Measurements from ENCODE around the gene IGHMBP2.

IGHMBP2 gene

DNA sequence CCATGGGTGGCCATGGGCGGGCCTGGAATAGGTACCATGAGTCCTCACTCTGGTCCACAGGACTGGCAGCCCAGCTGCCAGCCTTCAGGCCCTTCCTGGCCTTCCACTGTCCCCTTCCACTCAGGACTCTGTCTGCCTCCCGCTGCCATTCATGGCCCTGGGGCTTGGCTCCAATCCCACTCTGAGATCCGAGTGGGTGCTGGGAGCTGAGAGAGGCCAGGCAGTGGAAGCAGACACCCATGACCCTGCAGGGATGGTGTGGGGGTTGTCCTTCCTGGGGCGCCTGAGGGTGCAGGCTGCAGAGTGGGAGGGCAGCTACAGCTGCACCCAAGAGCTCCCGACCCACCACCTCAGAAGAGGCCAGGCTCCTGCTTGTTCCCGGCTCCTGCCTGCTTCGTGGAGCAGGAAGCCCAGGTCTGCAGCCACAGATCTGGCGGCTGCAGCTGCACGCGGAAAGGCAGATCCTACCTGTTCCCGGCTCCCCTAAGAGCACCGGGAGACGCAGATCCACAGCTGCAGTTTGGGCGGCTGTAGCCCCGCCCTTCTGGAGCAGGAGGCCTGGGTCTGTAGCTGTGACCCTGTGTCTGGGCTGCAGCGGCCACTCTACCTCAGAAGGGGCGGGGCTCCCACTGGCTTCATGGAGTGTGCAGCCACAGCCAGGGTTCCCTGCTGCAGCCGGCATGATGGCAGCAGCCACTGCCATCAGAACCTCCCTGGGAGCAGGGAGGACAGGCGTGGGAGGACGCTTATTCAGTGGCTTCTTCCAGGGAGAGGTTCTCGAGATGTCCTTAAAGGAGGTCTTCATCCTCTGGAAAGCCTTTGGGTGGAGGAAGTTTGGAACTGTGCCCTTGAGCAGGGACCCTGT, 27.5 kb downstream of the IGHMBP2 start:
- no peak for FAIRE-seq
- no peak for DNase-seq (ENCODE audit: insufficient read length)
- no peak for TF ChIP-seq POLR2A (IDR thresholded peaks at IDR 0.05; ENCODE audit: low read depth, low read length)
- no peak for TF ChIP-seq POLR2AphosphoS5 (IDR thresholded peaks at IDR 0.05; ENCODE audit: low read depth, low read length)
- no peak for TF ChIP-seq TAF1 (IDR thresholded peaks at IDR 0.05; ENCODE audit: borderline replicate concordance, low read depth, low read length)

DNA sequence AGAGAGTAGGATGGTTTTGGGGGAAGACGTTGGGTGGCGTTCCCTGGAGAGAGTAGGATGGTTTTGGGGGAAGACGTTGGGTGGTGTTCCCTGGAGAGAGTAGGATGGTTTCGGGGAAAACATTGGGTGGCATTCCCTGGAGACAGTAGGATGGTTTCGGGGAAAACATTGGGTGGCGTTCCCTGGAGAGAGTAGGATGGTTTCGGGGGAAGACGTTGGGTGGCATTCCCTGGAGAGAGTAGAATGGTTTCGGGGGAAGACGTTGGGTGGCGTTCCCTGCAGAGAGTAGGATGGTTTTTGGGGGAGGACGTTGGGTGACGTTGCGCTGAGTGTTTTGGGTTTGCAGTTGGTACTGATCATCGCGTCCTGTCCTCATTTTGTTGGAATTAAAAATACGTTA, 28.2 kb downstream of the IGHMBP2 start:
- TF ChIP-seq POLR2A (IDR thresholded peaks at IDR 0.05; ENCODE audit: low read depth, low read length) (no peak), TAF1 (IDR thresholded peaks at IDR 0.05; ENCODE audit: borderline replicate concordance, low read depth, low read length) (no peak)
- no peak for FAIRE-seq

DNA sequence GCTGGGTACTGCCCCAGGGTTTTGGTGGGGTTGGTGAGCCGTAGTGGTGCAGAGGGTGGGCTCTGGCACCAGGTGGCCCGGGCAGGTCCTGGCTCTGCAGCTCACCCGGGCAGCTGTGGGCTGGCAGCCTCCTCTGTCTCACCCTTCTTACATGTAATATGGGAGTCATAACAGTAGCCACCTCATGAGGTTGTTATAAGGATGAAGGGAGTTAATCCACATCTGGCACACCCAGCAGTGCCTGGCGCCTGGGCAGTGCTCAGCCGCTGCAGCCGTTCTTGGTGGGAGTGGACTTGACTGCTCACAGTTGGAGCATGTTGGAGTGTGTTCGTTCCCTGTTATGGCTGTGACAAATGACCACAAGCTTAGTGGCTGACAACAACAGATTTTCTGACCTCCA, 28.7 kb downstream of the IGHMBP2 start:
- TF ChIP-seq TAF1 (IDR thresholded peaks at IDR 0.05; ENCODE audit: borderline replicate concordance, low read depth, low read length) (no peak), POLR2A (IDR thresholded peaks at IDR 0.05; ENCODE audit: low read depth, low read length) (no peak), POLR2AphosphoS5 (IDR thresholded peaks at IDR 0.05; ENCODE audit: low read depth, low read length) (no peak)
- FAIRE-seq (no peak), DNase-seq (ENCODE audit: insufficient read length) (no peak)

More for the DNA sequence above, 28.2 kb downstream of the IGHMBP2 start:
- DNase-seq (ENCODE audit: insufficient read length): no peak

DNA sequence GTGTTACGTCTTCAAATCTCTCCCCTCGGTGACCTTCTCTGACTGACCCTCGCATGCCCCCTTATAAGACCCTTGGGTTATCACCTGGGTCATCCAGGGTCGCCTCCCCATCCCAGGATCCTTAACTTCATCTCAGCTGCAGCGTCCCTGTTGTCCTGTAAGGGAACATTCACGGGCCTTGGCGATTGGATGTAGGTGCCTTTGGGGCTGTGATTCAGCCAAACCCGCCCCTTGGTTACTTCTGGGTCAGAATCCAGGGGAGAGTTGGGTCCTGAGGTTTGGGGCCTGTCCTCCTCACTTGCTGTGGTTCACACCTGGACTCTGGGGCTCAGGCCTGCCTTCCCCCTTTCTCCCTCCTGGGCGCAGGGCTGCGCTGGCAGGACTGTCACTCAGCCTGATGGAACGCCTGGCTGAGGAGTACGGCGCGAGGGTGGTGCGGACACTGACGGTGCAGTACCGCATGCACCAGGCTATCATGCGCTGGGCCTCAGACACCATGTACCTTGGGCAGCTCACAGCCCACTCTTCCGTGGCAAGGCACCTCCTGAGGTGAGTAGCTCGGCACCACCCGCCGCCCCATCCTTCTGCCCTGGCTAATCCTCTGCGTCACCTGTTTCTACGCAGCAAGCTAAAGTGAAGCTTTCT, 29.4 kb downstream of the IGHMBP2 start:
- FAIRE-seq: no peak
- no peak for TF ChIP-seq POLR2AphosphoS5 (IDR thresholded peaks at IDR 0.05; ENCODE audit: low read depth, low read length)
- no peak for TF ChIP-seq TAF1 (IDR thresholded peaks at IDR 0.05; ENCODE audit: borderline replicate concordance, low read depth, low read length)
- no peak for TF ChIP-seq POLR2A (IDR thresholded peaks at IDR 0.05; ENCODE audit: low read depth, low read length)
- no peak for DNase-seq (ENCODE audit: insufficient read length)

DNA sequence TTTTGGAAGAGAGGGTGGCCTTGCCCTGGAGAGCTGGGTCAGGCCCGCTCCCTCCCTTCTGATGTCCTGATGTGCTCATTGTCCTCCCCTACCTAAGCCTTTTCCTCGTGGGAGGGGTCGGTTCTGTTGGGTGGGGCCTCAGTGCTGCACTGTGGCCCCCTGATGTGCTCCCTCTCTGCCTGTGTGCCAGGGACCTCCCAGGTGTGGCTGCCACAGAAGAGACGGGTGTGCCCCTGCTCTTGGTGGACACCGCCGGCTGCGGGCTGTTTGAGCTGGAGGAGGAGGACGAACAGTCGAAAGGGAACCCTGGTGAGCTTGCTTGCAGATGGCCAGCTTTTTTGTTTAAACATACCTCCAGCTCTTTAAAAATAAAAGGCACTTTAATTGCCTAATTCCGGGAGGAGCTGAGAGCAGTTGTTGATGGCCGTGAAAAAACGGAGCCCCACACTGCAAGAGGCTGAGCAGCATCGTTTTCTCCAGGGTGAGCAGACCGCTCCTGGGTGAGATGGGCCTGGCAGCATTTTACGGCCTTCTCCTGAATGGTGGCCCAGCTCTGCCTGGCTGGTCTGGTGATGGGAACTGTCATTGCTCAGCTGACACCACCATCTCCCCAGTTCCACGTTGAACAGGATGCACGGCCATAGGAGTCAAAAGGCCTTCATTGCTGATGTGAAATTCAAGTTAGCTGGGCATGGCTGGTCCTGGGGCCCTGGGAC, 30.1 kb downstream of the IGHMBP2 start:
- no peak for FAIRE-seq
- DNase-seq (ENCODE audit: insufficient read length): no peak
- TF ChIP-seq POLR2A (IDR thresholded peaks at IDR 0.05; ENCODE audit: low read depth, low read length): no peak

DNA sequence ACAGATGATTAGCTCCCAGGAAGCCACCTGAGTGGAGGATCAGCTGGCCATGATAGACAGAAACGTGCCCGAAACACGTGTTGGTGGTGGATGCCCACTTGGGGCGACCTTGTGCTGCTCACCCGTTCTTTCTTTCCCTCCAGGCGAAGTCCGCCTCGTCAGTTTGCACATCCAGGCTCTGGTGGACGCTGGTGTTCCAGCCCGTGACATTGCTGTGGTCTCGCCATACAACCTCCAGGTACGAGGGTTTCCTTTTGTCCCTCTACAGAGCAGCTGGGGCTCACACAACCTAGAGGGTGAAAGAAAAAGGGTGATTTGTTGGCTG, 30.6 kb downstream of the IGHMBP2 start:
- no peak for TF ChIP-seq TAF1 (IDR thresholded peaks at IDR 0.05; ENCODE audit: borderline replicate concordance, low read depth, low read length)
- TF ChIP-seq POLR2A (IDR thresholded peaks at IDR 0.05; ENCODE audit: low read depth, low read length): no peak
- TF ChIP-seq POLR2AphosphoS5 (IDR thresholded peaks at IDR 0.05; ENCODE audit: low read depth, low read length): no peak
- FAIRE-seq: no peak
- DNase-seq (ENCODE audit: insufficient read length): no peak

DNA sequence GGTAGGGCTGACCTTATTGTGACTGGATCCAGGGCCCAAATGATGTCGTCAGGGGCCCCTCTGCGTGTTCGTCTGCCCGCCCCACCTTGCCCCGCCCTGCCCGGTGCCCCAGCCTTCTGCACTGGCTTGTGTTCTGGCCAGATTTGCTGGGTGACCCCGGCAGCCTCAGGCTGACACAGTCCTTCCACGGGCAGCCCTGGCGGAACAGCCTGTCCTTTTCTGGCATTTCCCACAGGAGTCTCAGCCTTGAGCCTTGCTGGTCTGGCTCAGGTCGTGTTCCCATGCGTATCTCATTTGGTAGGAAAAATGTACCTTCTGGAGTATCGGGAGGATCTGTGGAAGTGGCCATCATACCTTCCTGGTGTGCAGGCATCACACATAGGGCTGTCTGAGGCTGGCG, 31.0 kb downstream of the IGHMBP2 start:
- no peak for DNase-seq (ENCODE audit: insufficient read length)
- no peak for FAIRE-seq
- no peak for TF ChIP-seq POLR2A (IDR thresholded peaks at IDR 0.05; ENCODE audit: low read depth, low read length)
- no peak for TF ChIP-seq TAF1 (IDR thresholded peaks at IDR 0.05; ENCODE audit: borderline replicate concordance, low read depth, low read length)
- no peak for TF ChIP-seq POLR2AphosphoS5 (IDR thresholded peaks at IDR 0.05; ENCODE audit: low read depth, low read length)

GRCh38 chr11:68935066-68935465, 31.4 kb downstream of the IGHMBP2 start:
- FAIRE-seq (no peak), DNase-seq (ENCODE audit: insufficient read length) (no peak)
- TF ChIP-seq POLR2A (IDR thresholded peaks at IDR 0.05; ENCODE audit: low read depth, low read length) (no peak), POLR2AphosphoS5 (IDR thresholded peaks at IDR 0.05; ENCODE audit: low read depth, low read length) (no peak), TAF1 (IDR thresholded peaks at IDR 0.05; ENCODE audit: borderline replicate concordance, low read depth, low read length) (no peak)

GRCh38 chr11:68935516-68936357, 32.0 kb downstream of the IGHMBP2 start:
- TF ChIP-seq TAF1 (IDR thresholded peaks at IDR 0.05; ENCODE audit: borderline replicate concordance, low read depth, low read length) (no peak), POLR2A (IDR thresholded peaks at IDR 0.05; ENCODE audit: low read depth, low read length) (no peak), POLR2AphosphoS5 (IDR thresholded peaks at IDR 0.05; ENCODE audit: low read depth, low read length) (no peak)
- DNase-seq (ENCODE audit: insufficient read length) (no peak), FAIRE-seq (no peak)

DNA sequence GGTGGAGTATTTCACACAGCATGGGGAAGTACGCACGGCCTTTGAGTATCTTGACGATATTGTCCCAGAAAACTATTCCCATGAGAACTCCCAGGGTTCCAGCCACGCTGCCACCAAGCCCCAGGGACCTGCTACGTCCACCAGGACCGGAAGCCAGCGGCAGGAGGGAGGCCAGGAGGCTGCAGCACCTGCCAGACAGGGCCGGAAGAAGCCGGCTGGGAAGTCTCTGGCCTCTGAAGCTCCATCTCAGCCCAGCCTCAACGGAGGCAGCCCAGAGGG, 32.6 kb downstream of the IGHMBP2 start:
- TF ChIP-seq POLR2A (IDR thresholded peaks at IDR 0.05; ENCODE audit: low read depth, low read length) (no peak), POLR2AphosphoS5 (IDR thresholded peaks at IDR 0.05; ENCODE audit: low read depth, low read length) (no peak), TAF1 (IDR thresholded peaks at IDR 0.05; ENCODE audit: borderline replicate concordance, low read depth, low read length) (no peak)
- DNase-seq (ENCODE audit: insufficient read length): no peak
- FAIRE-seq: no peak

All from GM12892 (cell line).